ELF-1 (cell line): ENCODE data around the gene C10orf120.
A peak's percentile ranks its signal among the peaks of the same experiment; 100 is the strongest.

Source experiments
- DNase-seq: peaks from one replicate; pipeline ENCODE4 v3.0.0-alpha.2; 2016; ENCODE audit warnings: low read depth, low spot score

Gene C10orf120

DNA sequence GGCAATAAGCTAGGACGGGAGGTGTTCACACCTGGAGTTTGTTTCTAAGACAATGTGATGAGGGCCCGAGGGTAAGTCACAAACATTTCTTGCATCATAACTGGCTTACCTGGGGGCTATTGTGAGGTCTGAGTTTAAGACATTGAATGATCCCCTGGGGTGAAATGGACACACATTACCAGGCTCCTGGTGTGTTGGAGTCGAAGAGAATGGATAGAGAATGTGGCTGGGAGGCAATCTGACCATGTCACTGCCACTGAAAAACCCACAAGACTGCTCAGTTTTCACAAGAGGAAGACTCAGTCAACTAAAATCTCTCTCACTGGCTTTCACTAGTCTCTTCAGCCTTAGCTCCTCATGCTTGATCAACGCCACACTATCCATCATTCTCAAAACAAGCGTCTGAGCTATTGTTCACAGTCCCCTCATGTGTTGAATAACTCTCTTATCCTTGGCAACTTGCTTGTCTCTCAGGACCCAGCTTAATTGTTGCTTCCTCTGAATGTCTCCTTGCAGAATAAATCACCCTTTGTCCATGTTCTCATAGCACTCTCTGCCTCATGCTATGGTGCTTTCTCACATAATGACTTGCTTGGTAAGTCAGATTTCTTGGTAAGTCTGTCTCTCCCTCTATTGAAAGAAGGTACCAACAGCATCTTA is at the start of gene C10orf120:
Gene C10orf120 (minus strand): TSS at position 51 of the 660 bp plus-strand sequence. CDS start 56 bp downstream, outside the sequence.
- DNase-seq, result peak; percentile 6

GRCh38 chr10:122748496-122748895 is 48.9 kb upstream of the C10orf120 start:
- DNase-seq, result no peak

DNA sequence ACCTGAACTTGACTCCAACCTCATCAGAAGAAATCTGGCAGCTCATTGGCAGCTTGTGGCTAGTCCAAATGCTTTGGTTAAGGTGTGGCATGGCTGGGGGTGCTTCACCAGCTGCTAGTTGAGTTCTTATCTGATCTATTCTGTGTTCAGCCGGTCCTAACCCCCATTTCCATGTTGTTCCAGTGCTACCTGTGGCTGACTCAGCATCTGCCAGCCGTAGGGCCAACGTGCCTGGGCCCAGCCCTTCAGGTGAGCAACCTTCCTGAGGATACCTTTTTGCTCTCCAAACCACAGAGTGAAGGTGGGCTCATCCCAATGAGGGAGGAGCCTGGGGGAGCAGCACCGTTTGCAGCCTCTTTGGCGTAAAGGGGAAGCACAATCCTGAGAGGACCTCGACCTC is 46.8 kb upstream of the C10orf120 start:
- DNase-seq, result no peak

GRCh38 chr10:122744257-122744656 is 44.6 kb upstream of the C10orf120 start:
- DNase-seq, result no peak

GRCh38 chr10:122740640-122741039 is 41.0 kb upstream of the C10orf120 start:
- no peak for DNase-seq

GRCh38 chr10:122738031-122738430 is 38.4 kb upstream of the C10orf120 start:
- DNase-seq, result no peak

- no peak for DNase-seq
Observed at GRCh38 chr10:122733931-122734665, 34.5 kb upstream of the C10orf120 start.

DNA sequence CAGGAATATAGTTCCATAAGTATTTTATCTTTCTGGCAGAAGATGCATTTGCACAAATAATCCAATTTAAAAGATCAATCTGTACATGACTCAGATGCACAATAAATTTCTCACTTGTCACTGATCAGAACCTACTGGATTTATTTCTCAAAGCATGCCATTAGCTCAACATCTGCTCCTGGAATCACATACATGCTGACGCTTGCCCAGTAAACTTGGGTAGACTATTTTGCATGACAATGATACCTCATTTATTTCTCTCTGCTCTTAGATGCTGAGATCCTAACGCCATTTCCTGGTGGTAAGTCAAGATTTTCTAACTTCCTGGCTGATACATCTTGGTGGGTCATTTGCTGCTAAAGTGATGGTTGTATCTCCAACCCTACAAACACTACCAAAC is 33.8 kb upstream of the C10orf120 start:
- DNase-seq, result no peak

DNA sequence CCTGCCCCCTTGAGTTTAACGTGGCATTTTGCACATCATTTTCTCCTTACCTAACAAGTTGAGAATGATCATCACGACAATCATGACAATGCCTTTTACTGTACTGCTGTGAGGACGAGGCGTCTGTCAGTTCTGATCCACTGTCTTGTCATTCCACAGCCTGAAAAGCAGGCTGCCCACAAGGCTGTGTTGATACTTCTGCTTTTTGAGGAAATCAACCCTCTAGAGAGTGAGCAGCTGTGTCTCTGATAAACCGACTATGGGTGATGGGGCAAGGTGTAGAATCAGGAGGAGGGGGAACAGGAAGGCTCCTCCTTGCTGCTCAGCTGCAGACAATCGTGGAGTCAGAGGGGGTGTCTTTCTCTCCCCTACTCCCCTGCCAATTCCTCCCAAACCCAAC is 30.6 kb upstream of the C10orf120 start:
- DNase-seq, result no peak

DNA sequence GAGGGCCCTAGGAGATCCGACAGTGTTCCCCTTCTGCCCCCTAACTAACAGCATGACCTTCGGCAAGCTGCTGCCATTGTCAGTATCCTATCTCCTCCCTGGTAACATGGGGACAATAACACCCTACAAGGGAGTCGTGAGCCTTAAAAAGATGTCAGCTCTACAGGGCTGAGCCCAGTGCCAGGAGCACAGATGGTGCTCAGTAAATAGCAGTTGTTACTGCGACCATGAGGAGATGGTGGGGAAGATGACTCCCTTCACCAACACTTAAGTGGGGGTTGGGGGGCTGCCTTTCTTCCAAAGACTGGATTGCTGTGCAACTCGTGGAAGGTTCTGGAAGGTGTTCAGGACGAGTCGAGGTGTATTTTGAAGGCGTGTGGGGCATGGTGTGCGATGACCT is 29.5 kb upstream of the C10orf120 start:
- DNase-seq, result no peak

- DNase-seq, result no peak
Observed at GRCh38 chr10:122727426-122727825, 27.8 kb upstream of the C10orf120 start.

DNA sequence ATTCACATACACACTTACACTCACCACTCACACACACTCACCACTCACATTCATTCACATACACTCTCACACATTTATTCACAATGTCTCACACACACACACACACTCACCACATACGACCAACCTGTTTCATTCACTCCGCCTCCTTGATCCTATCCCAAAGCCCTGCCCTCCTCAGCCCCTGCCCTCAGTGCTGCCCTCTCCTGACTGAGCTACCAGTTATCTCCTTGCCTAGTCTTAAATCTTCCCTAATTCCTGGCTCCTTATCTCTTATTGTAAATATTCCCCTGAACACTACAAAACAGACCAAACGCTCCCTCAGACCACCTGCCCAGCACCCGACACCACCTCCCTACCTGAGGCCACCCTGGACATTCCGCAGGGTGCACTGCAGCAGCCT is 26.1 kb upstream of the C10orf120 start:
- peak; percentile 6 for DNase-seq

DNA sequence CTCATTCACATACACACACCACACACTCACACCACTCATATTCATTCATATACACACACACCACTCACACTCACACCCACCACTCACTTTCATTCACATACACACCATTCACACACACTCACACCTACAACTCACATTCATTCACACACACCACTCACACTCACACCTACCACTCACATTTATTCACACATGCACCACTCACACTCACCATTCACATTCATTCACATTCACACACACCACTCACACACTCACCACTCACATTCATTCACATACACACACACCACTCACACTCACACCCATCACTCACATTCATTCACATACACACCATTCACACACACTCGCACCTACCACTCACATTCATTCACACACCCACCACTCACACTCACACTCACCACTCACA is 25.4 kb upstream of the C10orf120 start:
- DNase-seq, result no peak

GRCh38 chr10:122721111-122721510 is 21.5 kb upstream of the C10orf120 start:
- no peak for DNase-seq

DNA sequence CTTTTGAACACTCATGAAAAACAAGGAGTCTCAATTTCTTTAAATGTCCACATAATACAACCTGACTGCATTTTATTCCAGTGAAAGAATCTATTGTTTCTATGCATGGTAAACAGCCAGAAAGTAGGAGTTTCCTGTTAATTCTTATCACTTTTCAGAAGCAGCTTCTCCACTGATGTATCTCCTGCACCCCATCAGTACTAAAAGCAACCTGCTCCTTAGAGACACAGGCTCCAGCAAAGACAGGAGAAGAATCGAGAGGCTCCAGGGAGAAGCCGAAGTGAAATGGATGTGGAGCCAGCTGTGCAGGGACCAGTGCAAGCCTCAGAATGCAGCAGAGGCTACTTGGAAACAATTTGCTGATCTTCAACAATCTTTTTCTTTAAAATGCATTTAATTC is 16.4 kb upstream of the C10orf120 start:
- DNase-seq, result no peak

- no peak for DNase-seq
Observed at GRCh38 chr10:122715576-122715975, 15.9 kb upstream of the C10orf120 start.

DNA sequence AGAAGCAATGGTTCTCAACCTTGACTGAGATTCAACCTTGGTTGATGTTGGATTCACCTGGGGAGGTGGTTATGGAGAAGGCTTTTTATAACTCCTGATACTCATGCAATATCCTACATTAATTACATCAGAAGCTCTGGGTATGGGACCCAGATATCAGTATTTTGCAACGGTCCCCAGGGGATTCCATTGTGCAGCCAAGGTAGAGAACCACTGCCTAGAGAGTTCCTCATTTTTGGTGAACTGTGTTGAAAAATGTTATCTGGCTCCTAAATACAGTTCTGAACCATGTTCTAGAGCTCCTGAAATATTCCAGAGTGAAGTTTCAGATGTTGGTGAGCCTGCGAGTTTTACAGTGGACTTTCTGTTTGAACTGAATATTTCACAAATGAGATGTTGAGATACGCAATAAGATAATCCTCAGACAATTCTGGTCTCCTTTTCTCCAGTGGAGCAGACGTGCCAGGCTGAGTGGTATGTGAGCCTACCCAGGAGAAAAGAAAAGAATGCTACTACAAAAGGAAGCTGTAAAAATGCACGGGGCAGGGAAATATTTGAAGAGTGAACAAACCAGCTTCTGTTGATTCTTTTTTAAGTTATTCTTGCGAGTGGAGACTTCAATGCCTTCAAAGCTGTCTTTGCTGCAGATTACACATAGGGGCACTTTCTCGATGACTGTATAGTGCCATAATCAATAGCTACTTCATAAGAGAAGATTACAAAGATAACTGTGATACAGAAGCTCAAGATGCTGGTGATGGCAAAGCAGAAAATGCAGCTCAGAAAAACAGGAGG is 13.6 kb upstream of the C10orf120 start:
- DNase-seq, result no peak

- no peak for DNase-seq
Observed at GRCh38 chr10:122710576-122710975, 10.9 kb upstream of the C10orf120 start.

DNA sequence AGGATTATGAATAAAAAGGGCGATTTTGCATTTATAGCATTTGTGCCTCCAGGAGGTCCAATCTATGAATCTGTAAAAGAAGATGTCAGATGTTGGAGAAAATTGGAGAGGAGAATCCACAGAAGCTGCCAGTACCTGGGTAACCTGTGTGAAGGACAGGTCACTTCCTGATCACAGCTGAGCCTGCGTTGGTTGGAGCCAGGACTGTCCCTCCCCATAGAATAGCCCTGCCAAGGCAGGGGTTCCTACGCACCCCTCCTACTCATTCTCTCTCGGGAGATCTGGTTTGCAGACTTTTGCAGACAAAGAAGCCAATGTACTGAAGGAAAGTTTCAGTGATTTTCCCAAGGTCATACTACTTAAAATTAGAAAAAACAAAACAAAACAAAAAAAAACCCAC is 10.3 kb upstream of the C10orf120 start:
- DNase-seq, result no peak

GRCh38 chr10:122707535-122707934 is 7.9 kb upstream of the C10orf120 start:
- DNase-seq, result no peak

- no peak for DNase-seq
Observed at GRCh38 chr10:122706947-122707346, 7.3 kb upstream of the C10orf120 start.

DNA sequence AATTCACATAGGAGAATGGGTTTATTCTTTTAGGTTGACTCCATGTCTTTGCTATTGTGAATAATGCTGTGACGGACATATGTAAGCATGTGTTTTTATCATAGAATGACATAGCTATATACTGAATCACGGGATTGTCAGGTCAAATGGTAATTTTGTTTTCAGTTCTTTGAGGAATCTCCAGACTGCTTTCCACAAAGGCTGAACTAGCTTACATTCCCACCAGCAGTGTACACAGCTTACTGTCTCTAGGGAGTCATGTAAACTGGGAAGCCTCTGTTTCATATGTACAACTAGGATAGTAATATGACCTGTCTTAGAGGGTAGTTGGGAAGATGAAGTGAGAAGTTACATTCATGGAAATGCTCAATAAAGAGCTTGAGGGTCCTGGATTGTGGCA is 6.8 kb upstream of the C10orf120 start:
- DNase-seq, result no peak
